SK-N-SH (cell line): ENCODE data around the gene RASSF8.

Source experiments
- CHD2 ChIP-seq: fragments of 150-350 bp; IDR thresholded peaks from 2 replicates; pipeline ENCODE4 v1.6.1; 2018; ENCODE audit warnings: low read length; ENCODE audit not compliant: partially characterized antibody
- CTCF ChIP-seq: fragments of 200-600 bp; sonication (generic); IDR thresholded peaks from 2 replicates; pipeline ENCODE4 v1.6.1; 2017; ENCODE audit warnings: antibody characterized with exemption, mild to moderate bottlenecking, moderate library complexity
- GATA2 ChIP-seq: sonication (generic); formaldehyde crosslinking; IDR thresholded peaks from 2 replicates; pipeline ENCODE4 v1.5.0; 2020; ENCODE audit warnings: mild to moderate bottlenecking, missing genetic modification reagents
- MEF2A ChIP-seq: IDR thresholded peaks from 2 replicates; pipeline ENCODE4 v1.4.0; 2012; ENCODE audit warnings: low read depth, borderline replicate concordance
- NFIC ChIP-seq: IDR thresholded peaks from 2 replicates; pipeline ENCODE4 v1.4.0; 2012; ENCODE audit warnings: borderline replicate concordance
- POLR2AphosphoS5 ChIP-seq: IDR thresholded peaks from 2 replicates; pipeline ENCODE4 v1.6.1; 2012; ENCODE audit warnings: low read depth, low read length
- RAD21 ChIP-seq: IDR thresholded peaks from 2 replicates; pipeline ENCODE4 v1.6.1; 2012; ENCODE audit warnings: mild to moderate bottlenecking, low read length
- RCOR1 ChIP-seq: fragments of 150-350 bp; IDR thresholded peaks from 2 replicates; pipeline ENCODE4 v1.6.1; 2017; ENCODE audit warnings: antibody characterized with exemption, low read length
- REST ChIP-seq: IDR thresholded peaks from 2 replicates; pipeline ENCODE4 v1.6.1; 2012; ENCODE audit warnings: mild to moderate bottlenecking, low read depth, low read length, moderate library complexity

GRCh38 chr12:26112703-26113147, 154.2 kb downstream of the RASSF8 start:
- TF ChIP-seq CTCF (no peak), REST (no peak), POLR2AphosphoS5 (no peak), CHD2 (no peak), GATA2 (no peak), RAD21 (no peak), MEF2A (no peak), RCOR1 (no peak), NFIC (no peak)
